ENCODE results near the gene STX7. TPM values are rescaled to one million over a fixed set of nuclear protein-coding genes. Genes with fewer than 3 reads are reported as not detected.
A peak's percentile ranks its signal among the peaks of the same experiment; 100 is the strongest.

STX7 gene
- total and polyA plus RNA-seq, 2 donors (not counting 3 experiments of a cell fraction or from before 2014, with no cell fraction given): 13.4 to 45.5 TPM

GRCh38 chr6:132513831-132514545, 1.1 kb upstream of the STX7 start:
- ChIA-PET CTCF (interaction anchor here (1.1 to 1.7 kb wide), 6 partner anchors 11 to 284 kb away, joined by 3 to 19 read pairs (median 5); partner anchors contain the start of gene SLC18B1), POLR2A (no interaction called here)
- DNase-seq (ENCODE audit: low read depth, low spot score) (no peak), FAIRE-seq (no peak)
- Histone ChIP-seq H4K20me1 (replicated peaks; ENCODE audit: control insufficient read depth, extremely low read depth, insufficient read depth, low read length) (no peaks in the 10 kb centered on the region), H3K4me1 (ENCODE audit: control insufficient read depth, extremely low read depth, insufficient read depth, low read length) (peaks cover 26% of the 10 kb centered on the region), H3K9ac (replicated peaks; ENCODE audit: extremely low read depth, insufficient read depth, low read length) (no peak overlapping the region), H3K9me1 (replicated peaks; ENCODE audit: control insufficient read depth, extremely low read depth, insufficient read depth, low read length) (no peaks in the 10 kb centered on the region), H3K27ac (ENCODE audit: insufficient read depth, low read depth, low read length) (no peak overlapping the region), H3K79me2 (ENCODE audit: control insufficient read depth, insufficient read depth, low read length) (peaks cover 36% of the 10 kb centered on the region), H3K4me2 (ENCODE audit: insufficient read depth, low read length) (peak overlapping the region; percentile 100), H3K4me3 (replicated peaks in 1 of 3; ENCODE audit: insufficient read depth in 1 of 3, low read depth in 1 of 3, low read length in 3 of 3) (no peak overlapping the region), H2AFZ (ENCODE audit: low read depth, low read length) (no peak overlapping the region), H3K27me3 (ENCODE audit: control insufficient read depth in 2 of 2, insufficient read depth in 2 of 2, low read length in 2 of 2) (peaks cover 6 to 26% of the 10 kb centered on the region in 2 experiments), H3K36me3 (ENCODE audit: control insufficient read depth in 2 of 2, extremely low read depth in 1 of 2, insufficient read depth in 2 of 2, low read length in 2 of 2) (no peaks in the 10 kb centered on the region), H3K9me3 (replicated peaks; ENCODE audit: control insufficient read depth, insufficient read depth, low read length) (no peaks in the 10 kb centered on the region)
- dilution Hi-C loops (cut with MboI; ENCODE audit: extremely low pct_ligation_motif_present, low sequenced_read_pairs): no loop called here
- no TSS peak for BruUV-seq (replicated peaks)
- intact Hi-C loops (cut with micrococcal nuclease): loop anchor here (5.0 kb wide), 1 partner anchor 298 kb away; the partner anchor contains the start of gene RPS12
- no peak for TF ChIP-seq POLR2AphosphoS5 (IDR thresholded peaks at IDR 0.05; ENCODE audit: insufficient read depth, low read depth, low read length)
- TF ChIP-seq, protein P1, sequence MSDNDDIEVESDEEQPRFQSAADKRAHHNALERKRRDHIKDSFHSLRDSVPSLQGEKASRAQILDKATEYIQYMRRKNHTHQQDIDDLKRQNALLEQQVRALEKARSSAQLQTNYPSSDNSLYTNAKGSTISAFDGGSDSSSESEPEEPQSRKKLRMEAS (IDR thresholded peaks at IDR 0.05; ENCODE audit: insufficient read depth, insufficient read length): no peak
- no peak for TF ChIP-seq JUN (IDR thresholded peaks at IDR 0.05; ENCODE audit: borderline replicate concordance, insufficient read depth, insufficient read length, low read depth)
- no peak for TF ChIP-seq EZH2 (IDR thresholded peaks at IDR 0.05; ENCODE audit: borderline replicate concordance, low read depth, low read length, severe bottlenecking)
- TF ChIP-seq GATA2 (IDR thresholded peaks at IDR 0.05; ENCODE audit: insufficient read depth, insufficient read length, low read depth, low read length): no peak
- no peak for TF ChIP-seq POLR2A (IDR thresholded peaks at IDR 0.05; ENCODE audit: low read depth, low read length)
- TF ChIP-seq, protein P2, sequence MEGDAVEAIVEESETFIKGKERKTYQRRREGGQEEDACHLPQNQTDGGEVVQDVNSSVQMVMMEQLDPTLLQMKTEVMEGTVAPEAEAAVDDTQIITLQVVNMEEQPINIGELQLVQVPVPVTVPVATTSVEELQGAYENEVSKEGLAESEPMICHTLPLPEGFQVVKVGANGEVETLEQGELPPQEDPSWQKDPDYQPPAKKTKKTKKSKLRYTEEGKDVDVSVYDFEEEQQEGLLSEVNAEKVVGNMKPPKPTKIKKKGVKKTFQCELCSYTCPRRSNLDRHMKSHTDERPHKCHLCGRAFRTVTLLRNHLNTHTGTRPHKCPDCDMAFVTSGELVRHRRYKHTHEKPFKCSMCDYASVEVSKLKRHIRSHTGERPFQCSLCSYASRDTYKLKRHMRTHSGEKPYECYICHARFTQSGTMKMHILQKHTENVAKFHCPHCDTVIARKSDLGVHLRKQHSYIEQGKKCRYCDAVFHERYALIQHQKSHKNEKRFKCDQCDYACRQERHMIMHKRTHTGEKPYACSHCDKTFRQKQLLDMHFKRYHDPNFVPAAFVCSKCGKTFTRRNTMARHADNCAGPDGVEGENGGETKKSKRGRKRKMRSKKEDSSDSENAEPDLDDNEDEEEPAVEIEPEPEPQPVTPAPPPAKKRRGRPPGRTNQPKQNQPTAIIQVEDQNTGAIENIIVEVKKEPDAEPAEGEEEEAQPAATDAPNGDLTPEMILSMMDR (IDR thresholded peaks at IDR 0.05; ENCODE audit: extremely low read depth in 1 of 2, insufficient read depth in 1 of 2, low read depth in 1 of 2, low read length in 2 of 2): no peak
- TF ChIP-seq MYC (IDR thresholded peaks at IDR 0.05; ENCODE audit: low read depth, low read length): no peak
- no peak for TF ChIP-seq FOS (IDR thresholded peaks at IDR 0.05; ENCODE audit: borderline replicate concordance, insufficient read depth, low read length)

All from endothelial cell of umbilical vein (primary cell).